DND-41 (cell line): ENCODE data around the gene JAKMIP2.

Experiments used
- ATAC-seq: fragments of 200-7000 bp; cut with Tn5 transposase; 3 replicates; pipeline ENCODE4 v1.9.1; 2021; ENCODE audit warnings: low read depth; ENCODE audit not compliant: insufficient read depth
- DNase-seq: peaks from one replicate; pipeline ENCODE4 v3.0.0-alpha.2; 2020
- H2AFZ ChIP-seq: 2 replicates; pipeline ENCODE4 v1.6.0; 2012; ENCODE audit warnings: low read depth, low read length
- H3K27ac ChIP-seq: 2 replicates; pipeline ENCODE4 v1.5.1; 2012; ENCODE audit warnings: low read length, inconsistent platforms
- H3K27me3 ChIP-seq: fragments of 200-600 bp; sonication (generic); 2 replicates; pipeline ENCODE4 v1.6.0; 2012; ENCODE audit warnings: low read length, mild to moderate bottlenecking, inconsistent platforms; ENCODE audit not compliant: insufficient read depth, poor library complexity
- H3K36me3 ChIP-seq: 2 replicates; pipeline ENCODE4 v1.5.1; 2012; ENCODE audit warnings: low read length, inconsistent platforms; ENCODE audit not compliant: insufficient read depth
- H3K4me1 ChIP-seq: 2 replicates; pipeline ENCODE4 v1.5.1; 2012; ENCODE audit warnings: mild to moderate bottlenecking, low read length; ENCODE audit not compliant: insufficient read depth
- H3K4me2 ChIP-seq: 2 replicates; pipeline ENCODE4 v1.6.0; 2012; ENCODE audit warnings: mild to moderate bottlenecking, moderate library complexity, low read length, inconsistent platforms; ENCODE audit not compliant: insufficient read depth
- H3K4me3 ChIP-seq, 2 experiments: fragments of 200-600 bp in 1 of 2; shearing (Covaris generic) in 1 of 2; 2 replicates each; pipeline ENCODE4 v1.5.1; 2012 to 2016; ENCODE audit warnings: inconsistent platforms in 2 of 2, low read length in 2 of 2, mild to moderate bottlenecking in 2 of 2, low read depth in 1 of 2, moderate library complexity in 1 of 2
- H3K79me2 ChIP-seq: 2 replicates; pipeline ENCODE4 v1.6.0; 2012; ENCODE audit warnings: low read length, inconsistent platforms; ENCODE audit not compliant: insufficient read depth
- H3K9ac ChIP-seq: 2 replicates; pipeline ENCODE4 v1.6.0; 2012; ENCODE audit warnings: low read depth, mild to moderate bottlenecking, inconsistent platforms, low read length, moderate library complexity
- H3K9me3 ChIP-seq: 2 replicates; pipeline ENCODE4 v1.5.1; 2012; ENCODE audit warnings: low read length, moderate library complexity, mild to moderate bottlenecking, inconsistent platforms; ENCODE audit not compliant: insufficient read depth, severe bottlenecking
- H4K20me1 ChIP-seq: 2 replicates; pipeline ENCODE4 v1.6.0; 2012; ENCODE audit warnings: low read length; ENCODE audit not compliant: insufficient read depth
- CTCF ChIP-seq: IDR thresholded peaks from 2 replicates; pipeline ENCODE4 v1.5.1; 2012; ENCODE audit warnings: borderline replicate concordance, low read length, moderate library complexity, mild to moderate bottlenecking; ENCODE audit not compliant: poor library complexity, severe bottlenecking; ENCODE audit errors: extremely low read depth
- EZH2 ChIP-seq: IDR thresholded peaks from 3 replicates; pipeline ENCODE4 v1.6.1; 2012; ENCODE audit warnings: borderline replicate concordance, low read depth, mild to moderate bottlenecking, moderate library complexity, low read length, inconsistent platforms; ENCODE audit not compliant: severe bottlenecking

The JAKMIP2 gene

GRCh38 chr5:147773587-147773986 lies 8.9 kb downstream of the JAKMIP2 start:
- ATAC-seq (no peak), DNase-seq (no peak)
- no peaks in the 10 kb centered on the region for H3K4me1 ChIP-seq
- no peak overlapping the region for H3K9ac ChIP-seq
- H4K20me1 ChIP-seq, result no peaks in the 10 kb centered on the region
- no peaks in the 10 kb centered on the region for H3K36me3 ChIP-seq
- H3K27ac ChIP-seq, result no peak overlapping the region
- TF ChIP-seq EZH2 (no peak), CTCF (no peak)
- no peak overlapping the region for H3K4me2 ChIP-seq
- H2AFZ ChIP-seq, result no peak overlapping the region
- no peaks in the 10 kb centered on the region for H3K27me3 ChIP-seq
- H3K79me2 ChIP-seq, result no peaks in the 10 kb centered on the region
- H3K4me3 ChIP-seq, result no peak overlapping the region
- H3K9me3 ChIP-seq, result no peaks in the 10 kb centered on the region

GRCh38 chr5:147773139-147773538 lies 9.4 kb downstream of the JAKMIP2 start:
- Histone ChIP-seq H3K9me3 (no peaks in the 10 kb centered on the region), H3K27me3 (no peaks in the 10 kb centered on the region), H3K36me3 (no peaks in the 10 kb centered on the region), H3K27ac (no peak overlapping the region), H3K4me2 (no peak overlapping the region), H3K9ac (no peak overlapping the region), H2AFZ (no peak overlapping the region), H3K79me2 (no peaks in the 10 kb centered on the region), H3K4me1 (no peaks in the 10 kb centered on the region), H4K20me1 (no peaks in the 10 kb centered on the region), H3K4me3 (no peak overlapping the region)
- TF ChIP-seq EZH2 (no peak), CTCF (no peak)
- DNase-seq (no peak), ATAC-seq (no peak)

- ATAC-seq (no peak), DNase-seq (no peak)
- Histone ChIP-seq H3K27me3 (no peaks in the 10 kb centered on the region), H3K9ac (no peak overlapping the region), H3K4me2 (no peak overlapping the region), H2AFZ (no peak overlapping the region), H3K4me1 (no peaks in the 10 kb centered on the region), H3K27ac (no peak overlapping the region), H3K9me3 (no peaks in the 10 kb centered on the region), H4K20me1 (no peaks in the 10 kb centered on the region), H3K4me3 (no peak overlapping the region), H3K79me2 (no peaks in the 10 kb centered on the region), H3K36me3 (no peaks in the 10 kb centered on the region)
- no peak for TF ChIP-seq EZH2
- no peak for TF ChIP-seq CTCF
These were observed 15.5 kb downstream of the JAKMIP2 start for GRCh38 chr5:147767048-147767447.
